DND-41 (cell line): ENCODE measurements around the gene ALKAL2.

Experiments
- ATAC-seq: fragments of 200-7000 bp; cut with Tn5 transposase; 3 replicates; pipeline ENCODE4 v1.9.1; 2021; ENCODE audit warnings: low read depth; ENCODE audit not compliant: insufficient read depth
- DNase-seq: peaks from one replicate; pipeline ENCODE4 v3.0.0-alpha.2; 2020
- H2AFZ ChIP-seq: 2 replicates; pipeline ENCODE4 v1.6.0; 2012; ENCODE audit warnings: low read depth, low read length
- H3K27ac ChIP-seq: 2 replicates; pipeline ENCODE4 v1.5.1; 2012; ENCODE audit warnings: low read length, inconsistent platforms
- H3K27me3 ChIP-seq: fragments of 200-600 bp; sonication (generic); 2 replicates; pipeline ENCODE4 v1.6.0; 2012; ENCODE audit warnings: low read length, mild to moderate bottlenecking, inconsistent platforms; ENCODE audit not compliant: insufficient read depth, poor library complexity
- H3K36me3 ChIP-seq: 2 replicates; pipeline ENCODE4 v1.5.1; 2012; ENCODE audit warnings: low read length, inconsistent platforms; ENCODE audit not compliant: insufficient read depth
- H3K4me1 ChIP-seq: 2 replicates; pipeline ENCODE4 v1.5.1; 2012; ENCODE audit warnings: mild to moderate bottlenecking, low read length; ENCODE audit not compliant: insufficient read depth
- H3K4me2 ChIP-seq: 2 replicates; pipeline ENCODE4 v1.6.0; 2012; ENCODE audit warnings: mild to moderate bottlenecking, moderate library complexity, low read length, inconsistent platforms; ENCODE audit not compliant: insufficient read depth
- H3K4me3 ChIP-seq, 2 experiments: fragments of 200-600 bp in 1 of 2; shearing (Covaris generic) in 1 of 2; 2 replicates each; pipeline ENCODE4 v1.5.1; 2012 to 2016; ENCODE audit warnings: inconsistent platforms in 2 of 2, low read length in 2 of 2, mild to moderate bottlenecking in 2 of 2, low read depth in 1 of 2, moderate library complexity in 1 of 2
- H3K79me2 ChIP-seq: 2 replicates; pipeline ENCODE4 v1.6.0; 2012; ENCODE audit warnings: low read length, inconsistent platforms; ENCODE audit not compliant: insufficient read depth
- H3K9ac ChIP-seq: 2 replicates; pipeline ENCODE4 v1.6.0; 2012; ENCODE audit warnings: low read depth, mild to moderate bottlenecking, inconsistent platforms, low read length, moderate library complexity
- H3K9me3 ChIP-seq: 2 replicates; pipeline ENCODE4 v1.5.1; 2012; ENCODE audit warnings: low read length, moderate library complexity, mild to moderate bottlenecking, inconsistent platforms; ENCODE audit not compliant: insufficient read depth, severe bottlenecking
- H4K20me1 ChIP-seq: 2 replicates; pipeline ENCODE4 v1.6.0; 2012; ENCODE audit warnings: low read length; ENCODE audit not compliant: insufficient read depth
- EZH2 ChIP-seq: IDR thresholded peaks from 3 replicates; pipeline ENCODE4 v1.6.1; 2012; ENCODE audit warnings: borderline replicate concordance, low read depth, mild to moderate bottlenecking, moderate library complexity, low read length, inconsistent platforms; ENCODE audit not compliant: severe bottlenecking
- TF ChIP-seq, protein P1 (sequence below): IDR thresholded peaks from 2 replicates; pipeline ENCODE4 v1.5.1; 2012; ENCODE audit warnings: borderline replicate concordance, low read length, moderate library complexity, mild to moderate bottlenecking; ENCODE audit not compliant: poor library complexity, severe bottlenecking; ENCODE audit errors: extremely low read depth

The ALKAL2 gene

DNA sequence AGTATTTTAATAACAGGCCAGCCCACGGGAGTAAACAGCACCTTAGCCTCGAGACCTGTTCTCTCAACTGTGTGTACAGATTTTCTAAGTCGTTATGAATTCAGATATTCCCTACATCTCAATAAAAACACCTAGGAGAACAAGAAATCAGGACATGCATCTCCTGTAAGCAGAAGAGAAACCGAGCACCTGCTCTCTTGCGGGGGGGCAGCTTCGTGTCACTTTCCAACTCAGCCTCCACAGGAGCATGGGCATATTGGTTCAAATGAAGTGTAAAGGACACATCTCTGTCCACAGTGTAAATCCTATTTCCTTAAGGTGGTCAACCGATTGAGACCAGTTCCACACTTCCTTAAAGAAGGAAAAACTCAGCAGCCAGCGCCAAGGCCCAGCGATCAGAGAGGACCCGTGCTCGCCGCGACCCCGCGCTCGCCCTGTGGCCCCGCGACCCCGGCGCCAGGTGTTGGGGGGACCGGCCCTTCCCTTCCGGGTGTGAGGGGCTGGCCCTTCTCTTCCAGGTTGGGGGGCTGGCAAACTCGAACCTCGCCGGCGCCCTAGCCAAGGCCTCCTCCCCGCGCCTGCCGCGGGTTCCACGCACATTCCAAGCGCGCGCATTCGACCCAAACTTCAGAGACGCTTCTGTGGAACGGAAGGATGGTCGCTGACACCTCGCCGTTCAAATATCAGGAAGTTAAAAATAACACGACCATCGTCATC, 24.7 kb downstream of the ALKAL2 start:
- DNase-seq (no peak), ATAC-seq (no peak)
- Histone ChIP-seq H3K27ac (no peak overlapping the region), H3K79me2 (peaks cover 48% of the 10 kb centered on the region), H3K9me3 (no peaks in the 10 kb centered on the region), H3K4me2 (peak overlapping the region; percentile 87), H3K4me1 (peaks cover 39% of the 10 kb centered on the region), H3K9ac (peak overlapping the region; percentile 77; the same call in 1 of the 2 replicates), H4K20me1 (peaks cover 24% of the 10 kb centered on the region), H2AFZ (no peak overlapping the region), H3K27me3 (no peaks in the 10 kb centered on the region), H3K4me3 (peak overlapping the region in 1 of 2 experiments; percentile 90; a peak in 1 of 4 replicates), H3K36me3 (peaks cover 11% of the 10 kb centered on the region)
- TF ChIP-seq EZH2: no peak
- TF ChIP-seq, protein P1, sequence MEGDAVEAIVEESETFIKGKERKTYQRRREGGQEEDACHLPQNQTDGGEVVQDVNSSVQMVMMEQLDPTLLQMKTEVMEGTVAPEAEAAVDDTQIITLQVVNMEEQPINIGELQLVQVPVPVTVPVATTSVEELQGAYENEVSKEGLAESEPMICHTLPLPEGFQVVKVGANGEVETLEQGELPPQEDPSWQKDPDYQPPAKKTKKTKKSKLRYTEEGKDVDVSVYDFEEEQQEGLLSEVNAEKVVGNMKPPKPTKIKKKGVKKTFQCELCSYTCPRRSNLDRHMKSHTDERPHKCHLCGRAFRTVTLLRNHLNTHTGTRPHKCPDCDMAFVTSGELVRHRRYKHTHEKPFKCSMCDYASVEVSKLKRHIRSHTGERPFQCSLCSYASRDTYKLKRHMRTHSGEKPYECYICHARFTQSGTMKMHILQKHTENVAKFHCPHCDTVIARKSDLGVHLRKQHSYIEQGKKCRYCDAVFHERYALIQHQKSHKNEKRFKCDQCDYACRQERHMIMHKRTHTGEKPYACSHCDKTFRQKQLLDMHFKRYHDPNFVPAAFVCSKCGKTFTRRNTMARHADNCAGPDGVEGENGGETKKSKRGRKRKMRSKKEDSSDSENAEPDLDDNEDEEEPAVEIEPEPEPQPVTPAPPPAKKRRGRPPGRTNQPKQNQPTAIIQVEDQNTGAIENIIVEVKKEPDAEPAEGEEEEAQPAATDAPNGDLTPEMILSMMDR: no peak

DNA sequence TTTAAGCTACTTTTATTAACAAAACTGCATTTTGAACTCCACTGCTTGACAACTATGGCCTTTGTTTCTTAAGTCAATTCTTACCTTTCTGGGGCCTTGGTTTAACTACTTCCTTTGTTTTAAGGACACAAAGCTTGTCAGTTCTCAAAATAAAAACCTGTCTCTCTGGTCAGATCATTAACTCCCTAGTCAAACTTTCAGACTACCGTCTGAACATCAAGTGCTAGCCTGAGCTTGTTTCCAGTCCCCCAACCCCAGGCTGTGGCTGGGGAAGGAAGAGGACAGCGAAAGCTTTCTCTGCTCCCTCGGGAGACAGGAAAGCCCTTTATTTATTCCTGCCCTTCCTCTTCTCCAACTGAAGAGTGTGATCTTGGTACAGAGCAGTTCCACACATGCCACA, 25.8 kb downstream of the ALKAL2 start:
- Histone ChIP-seq H3K79me2 (peaks cover 38% of the 10 kb centered on the region), H3K36me3 (peaks cover 5% of the 10 kb centered on the region; the same call in 1 of the 2 replicates), H3K27ac (no peak overlapping the region), H3K9me3 (peaks cover 2% of the 10 kb centered on the region), H2AFZ (no peak overlapping the region), H3K4me3 (no peak overlapping the region), H3K9ac (no peak overlapping the region), H3K4me1 (peaks cover 30% of the 10 kb centered on the region), H3K27me3 (no peaks in the 10 kb centered on the region), H4K20me1 (peaks cover 14% of the 10 kb centered on the region; the same call in 1 of the 2 replicates), H3K4me2 (no peak overlapping the region)
- DNase-seq (no peak), ATAC-seq (no peak)
- TF ChIP-seq, protein P1: no peak
- no peak for TF ChIP-seq EZH2

DNA sequence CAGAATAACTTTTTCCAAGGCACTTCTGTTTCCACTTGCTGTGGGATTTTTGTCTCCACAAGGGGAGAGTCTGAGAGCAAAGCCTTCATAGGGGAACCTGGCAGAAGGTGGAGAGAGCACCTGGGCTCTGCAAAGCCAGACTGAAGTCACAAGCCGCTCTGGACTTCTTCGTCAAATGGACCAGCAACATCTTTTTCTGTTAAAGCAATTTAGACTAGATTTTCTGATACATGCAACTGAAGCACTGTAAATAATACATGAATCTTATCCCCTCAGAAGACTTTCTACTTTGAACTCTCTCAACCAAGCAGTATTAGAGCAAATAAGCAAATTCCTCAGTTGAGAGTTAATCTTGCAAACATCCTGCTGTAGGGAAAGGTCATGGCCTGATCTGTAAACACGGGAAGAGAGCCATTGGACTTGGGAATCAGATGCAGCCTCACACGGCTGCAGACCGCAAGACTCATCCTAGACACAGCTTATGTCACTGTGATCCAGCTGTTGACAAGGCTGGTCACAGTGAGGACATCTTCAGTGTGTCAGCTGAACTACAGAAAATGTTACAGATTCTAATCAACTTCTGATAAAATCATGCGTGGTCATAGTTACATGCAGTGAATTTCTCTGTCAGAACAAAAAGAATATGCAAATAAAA, 27.3 kb downstream of the ALKAL2 start:
- DNase-seq (no peak), ATAC-seq (no peak)
- Histone ChIP-seq H4K20me1 (peaks cover 1% of the 10 kb centered on the region; the same call in 1 of the 2 replicates), H3K4me1 (peaks cover 15% of the 10 kb centered on the region), H2AFZ (no peak overlapping the region), H3K36me3 (no peaks in the 10 kb centered on the region), H3K9ac (no peak overlapping the region), H3K79me2 (peaks cover 23% of the 10 kb centered on the region), H3K9me3 (peaks cover 2% of the 10 kb centered on the region), H3K27ac (no peak overlapping the region), H3K4me3 (no peak overlapping the region), H3K4me2 (no peak overlapping the region), H3K27me3 (no peaks in the 10 kb centered on the region)
- TF ChIP-seq, protein P1: no peak
- no peak for TF ChIP-seq EZH2
